HepG2 (cell line): ENCODE data around the gene GRAMD1A. TPM values are rescaled to one million over a fixed set of nuclear protein-coding genes. Genes with fewer than 3 reads are reported as not detected.

ENCODE experiments used
- ARNTL ChIP-seq: sonication (generic); formaldehyde crosslinking; IDR thresholded peaks from 2 replicates; pipeline ENCODE4 v1.4.0; 2020; ENCODE audit warnings: mild to moderate bottlenecking, missing genetic modification reagents
- CEBPG ChIP-seq: IDR thresholded peaks from 2 replicates; pipeline ENCODE4 v1.6.1; 2016
- CREB1 ChIP-seq, 2 experiments: fragments of 450-650 bp in 1 of 2; IDR thresholded peaks; 2 replicates each; pipeline ENCODE4 v1.6.1; 2016 to 2017; ENCODE audit warnings: control low read depth in 1 of 2, mild to moderate bottlenecking in 1 of 2, missing compliant biosample characterization in 1 of 2, missing genetic modification characterization in 1 of 2
- DR1 ChIP-seq: sonication (generic); formaldehyde crosslinking; IDR thresholded peaks from 2 replicates; pipeline ENCODE4 v1.8.0; 2021; ENCODE audit warnings: mild to moderate bottlenecking, missing genetic modification reagents, inconsistent platforms
- GRHL1 ChIP-seq: sonication (generic); formaldehyde crosslinking; conservative IDR thresholded peaks from 2 replicates; pipeline ENCODE4 v1.8.0; 2022; ENCODE audit warnings: missing genetic modification reagents
- KDM3A ChIP-seq: IDR thresholded peaks from 2 replicates; pipeline ENCODE4 v1.6.1; 2018; ENCODE audit warnings: low read depth, missing compliant biosample characterization
- KLF15 ChIP-seq: sonication (generic); formaldehyde crosslinking; IDR thresholded peaks from 2 replicates; pipeline ENCODE4 v1.8.1; 2023; ENCODE audit warnings: borderline replicate concordance, mild to moderate bottlenecking, inconsistent platforms, missing genetic modification reagents, mixed read lengths
- MIXL1 ChIP-seq: IDR thresholded peaks from 2 replicates; pipeline ENCODE4 v1.6.1; 2016
- MTF2 ChIP-seq: sonication (generic); formaldehyde crosslinking; IDR thresholded peaks from 2 replicates; pipeline ENCODE4 v1.5.0; 2020; ENCODE audit warnings: missing genetic modification reagents, borderline replicate concordance
- NR2F1 ChIP-seq, 2 experiments: fragments of 450-650 bp in 1 of 2; formaldehyde crosslinking in 1 of 2; IDR thresholded peaks; 2 replicates each; pipeline versions ENCODE4 v1.5.0 to v1.6.1; 2016 to 2020; ENCODE audit warnings: mild to moderate bottlenecking in 1 of 2, missing compliant biosample characterization in 1 of 2, missing genetic modification reagents in 1 of 2, moderate library complexity in 1 of 2
- POGK ChIP-seq: sonication (generic); formaldehyde crosslinking; conservative IDR thresholded peaks from 2 replicates; pipeline ENCODE4 v1.8.0; 2022; ENCODE audit warnings: mild to moderate bottlenecking, moderate library complexity, missing genetic modification reagents
- TEF ChIP-seq: sonication (generic); formaldehyde crosslinking; IDR thresholded peaks from 2 replicates; pipeline ENCODE4 v1.5.0; 2020; ENCODE audit warnings: missing genetic modification reagents
- ZFP37 ChIP-seq: sonication (generic); formaldehyde crosslinking; IDR thresholded peaks from 2 replicates; pipeline ENCODE4 v1.4.0; 2020; ENCODE audit warnings: missing genetic modification reagents, borderline replicate concordance
- ZNF280D ChIP-seq: sonication (generic); formaldehyde crosslinking; IDR thresholded peaks from 2 replicates; pipeline ENCODE4 v1.5.1; 2020; ENCODE audit warnings: mild to moderate bottlenecking, missing genetic modification reagents
- ZNF460 ChIP-seq: sonication (generic); formaldehyde crosslinking; IDR thresholded peaks from 2 replicates; pipeline ENCODE4 v1.5.1; 2020; ENCODE audit warnings: missing genetic modification reagents, mild to moderate bottlenecking, borderline replicate concordance
- polyA plus RNA-seq, 8 experiments: library from polyadenylated mRNA; depleted of rRNA in 3 of 8; stranded (reverse) in 7 of 8; unstranded in 1 of 8; fragments of >200 nt; fragmentation: Illumina TruSeq in 4 of 8; extraction: Trizol in 4 of 8; gene quantifications; 2 replicates each; pipeline versions ENCODE4 v1.2.1 to v1.2.3, GENCODE V29; 2011 to 2016; ENCODE audit warnings: low read depth in 4 of 8, missing spikeins in 1 of 8, mixed read lengths in 1 of 8; ENCODE audit not compliant: insufficient read depth in 1 of 8
- total RNA-seq, 5 experiments: library from RNA; depleted of rRNA; stranded (reverse); fragments of >200 nt; fragmentation: Illumina TruSeq; extraction: Trizol; gene quantifications; 2 replicates each; pipeline ENCODE4 v1.2.3, GENCODE V29; 2016; ENCODE audit warnings: low read depth in 1 of 5
- TF ChIP-seq, protein P1 (sequence below): sonication (generic); formaldehyde crosslinking; IDR thresholded peaks from 2 replicates; pipeline ENCODE4 v1.5.0; 2020; ENCODE audit warnings: mild to moderate bottlenecking, missing genetic modification reagents
- TF ChIP-seq, protein P2 (sequence below): sonication (generic); formaldehyde crosslinking; IDR thresholded peaks from 2 replicates; pipeline ENCODE4 v1.5.0; 2020; ENCODE audit warnings: missing genetic modification reagents

GRAMD1A gene
- total and polyA plus RNA-seq, 2 of the 13 experiments (the other 11 are each of a cell fraction or from before 2014, with no cell fraction given): 14.7 to 181 TPM

GRCh38 chr19:34994643-34995541 lies 5.2 kb upstream of the GRAMD1A start (continued):
- TF ChIP-seq, protein P1, sequence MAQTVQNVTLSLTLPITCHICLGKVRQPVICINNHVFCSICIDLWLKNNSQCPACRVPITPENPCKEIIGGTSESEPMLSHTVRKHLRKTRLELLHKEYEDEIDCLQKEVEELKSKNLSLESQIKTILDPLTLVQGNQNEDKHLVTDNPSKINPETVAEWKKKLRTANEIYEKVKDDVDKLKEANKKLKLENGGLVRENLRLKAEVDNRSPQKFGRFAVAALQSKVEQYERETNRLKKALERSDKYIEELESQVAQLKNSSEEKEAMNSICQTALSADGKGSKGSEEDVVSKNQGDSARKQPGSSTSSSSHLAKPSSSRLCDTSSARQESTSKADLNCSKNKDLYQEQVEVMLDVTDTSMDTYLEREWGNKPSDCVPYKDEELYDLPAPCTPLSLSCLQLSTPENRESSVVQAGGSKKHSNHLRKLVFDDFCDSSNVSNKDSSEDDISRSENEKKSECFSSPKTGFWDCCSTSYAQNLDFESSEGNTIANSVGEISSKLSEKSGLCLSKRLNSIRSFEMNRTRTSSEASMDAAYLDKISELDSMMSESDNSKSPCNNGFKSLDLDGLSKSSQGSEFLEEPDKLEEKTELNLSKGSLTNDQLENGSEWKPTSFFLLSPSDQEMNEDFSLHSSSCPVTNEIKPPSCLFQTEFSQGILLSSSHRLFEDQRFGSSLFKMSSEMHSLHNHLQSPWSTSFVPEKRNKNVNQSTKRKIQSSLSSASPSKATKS (CRISPR knock-in tag): no peak
- TF ChIP-seq NR2F1 (CRISPR knock-in tag; IDR thresholded peaks at IDR 0.05) (peak; percentile 16 to 59; a peak in 2 of 4 replicates), DR1 (peak; percentile 11; the same call in 1 of the 2 replicates), GRHL1 (no peak), CEBPG (CRISPR knock-in tag) (0 out of 2 replicates have a peak, but pooled peaks have one; percentile 25), CREB1 (IDR thresholded peaks at IDR 0.05) (no peak), CREB1 (CRISPR knock-in tag; IDR thresholded peaks at IDR 0.05) (no peak), KDM3A (CRISPR knock-in tag) (peak; percentile 89), ARNTL (CRISPR knock-in tag) (no peak; the same call in 1 of the 2 replicates), ZNF280D (CRISPR knock-in tag) (no peak), MIXL1 (peak; percentile 43; the same call in 1 of the 2 replicates), KLF15 (CRISPR knock-in tag) (no peak), MTF2 (CRISPR knock-in tag) (no peak), POGK (CRISPR knock-in tag) (peak; percentile 56; the same call in 1 of the 2 replicates), TEF (no peak), ZFP37 (no peak), ZNF460 (peak; percentile 39; the same call in 1 of the 2 replicates)
- TF ChIP-seq, protein P2, sequence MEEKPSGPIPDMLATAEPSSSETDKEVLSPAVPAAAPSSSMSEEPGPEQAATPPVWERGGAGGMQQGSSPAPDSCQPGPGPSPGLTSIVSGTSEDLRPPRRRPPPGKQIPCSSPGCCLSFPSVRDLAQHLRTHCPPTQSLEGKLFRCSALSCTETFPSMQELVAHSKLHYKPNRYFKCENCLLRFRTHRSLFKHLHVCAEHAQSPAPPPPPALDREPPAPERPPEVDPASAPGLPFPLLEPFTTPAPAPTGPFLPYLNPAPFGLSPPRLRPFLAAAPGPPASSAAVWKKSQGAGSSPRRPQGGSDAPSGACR (CRISPR knock-in tag): no peak; the same call in 1 of the 2 replicates
